ENCODE data around the gene DRAM1.
A peak's percentile ranks its signal among the peaks of the same experiment; 100 is the strongest.
"Not testable (repeated sequence)": the region's sequence is repeated elsewhere in the genome, so short reads cannot be mapped to it uniquely, and the experiment has no call there.

The DRAM1 gene

GRCh38 chr12:101876861-101877805 lies at the start of gene DRAM1:
TSS of gene DRAM1 (plus strand) at chr12:101877580. CDS start at chr12:101877790, 210 bp downstream.
- DNase-seq: peak; percentile 74

GRCh38 chr12:101828463-101829196 lies 48.8 kb upstream of the DRAM1 start:
- DNase-seq: no peak

- DNase-seq: no peak
Observed at GRCh38 chr12:101829639-101830366, 47.6 kb upstream of the DRAM1 start.

- DNase-seq: peak; percentile 89
Observed at GRCh38 chr12:101830367-101831325, 46.7 kb upstream of the DRAM1 start, which contains the start of gene GNPTAB. TSS of gene GNPTAB (minus strand) at chr12:101830959. CDS start at chr12:101830675, 284 bp downstream.

GRCh38 chr12:101832030-101832429 lies 45.4 kb upstream of the DRAM1 start:
- no peak for DNase-seq

- no peak for DNase-seq
Observed at GRCh38 chr12:101838628-101839323, 38.6 kb upstream of the DRAM1 start.

- peak; percentile 10 for DNase-seq
Observed at GRCh38 chr12:101839324-101840283, 37.8 kb upstream of the DRAM1 start.

GRCh38 chr12:101841069-101841468 lies 36.3 kb upstream of the DRAM1 start:
- no peak for DNase-seq

GRCh38 chr12:101845137-101845711 lies 32.2 kb upstream of the DRAM1 start:
- DNase-seq: no peak

- no peak for DNase-seq
Observed at GRCh38 chr12:101847325-101847724, 30.1 kb upstream of the DRAM1 start.

GRCh38 chr12:101850199-101850598 lies 27.2 kb upstream of the DRAM1 start:
- DNase-seq: no peak

- no peak for DNase-seq
Observed at GRCh38 chr12:101852998-101853397, 24.4 kb upstream of the DRAM1 start.

- no peak for DNase-seq
Observed at GRCh38 chr12:101854747-101855146, 22.6 kb upstream of the DRAM1 start.

- DNase-seq: no peak
Observed at GRCh38 chr12:101855364-101855884, 22.0 kb upstream of the DRAM1 start.

- no peak for DNase-seq
Observed at GRCh38 chr12:101855976-101856375, 21.4 kb upstream of the DRAM1 start.

- DNase-seq: not testable (repeated sequence)
Observed at GRCh38 chr12:101856614-101857013, 20.8 kb upstream of the DRAM1 start.

- DNase-seq: no peak
Observed at GRCh38 chr12:101857043-101857558, 20.3 kb upstream of the DRAM1 start.

- no peak for DNase-seq
Observed at GRCh38 chr12:101858361-101858760, 19.0 kb upstream of the DRAM1 start.

Measured in NK-92 treated with Interleukin-12 subunit alpha and Interleukin-12 subunit beta, amount 100 ng/mL, for 24 hours (cell line).